Heart right ventricle (tissue), 16 donors: ENCODE results near the gene UBE4A. TPM values are rescaled to one million over a fixed set of nuclear protein-coding genes. Genes with fewer than 3 reads are reported as not detected.

ENCODE experiments used
- ATAC-seq, 8 donors: fragments of 200-7000 bp; cut with Tn5 transposase; one replicate each; pipeline ENCODE4 v1.9.1; 2020; ENCODE audit warnings: mild to moderate bottlenecking in 8 of 8, moderate library complexity in 8 of 8, moderate number of reproducible peaks in 1 of 8
- DNase-seq, 2 donors: peaks; one replicate each; pipeline ENCODE4 v3.0.0-alpha.2; 2020
- H3K27ac ChIP-seq, 10 donors: fragments of 200-600 bp; sonication (generic) in 2 of 10; one replicate each; pipeline versions ENCODE4 v1.5.0 to v1.8.0; 2020 to 2022; ENCODE audit warnings: mild to moderate bottlenecking in 3 of 10
- H3K27me3 ChIP-seq, 7 donors: fragments of 200-600 bp; one replicate each; pipeline ENCODE4 v1.8.0; 2021 to 2022; ENCODE audit warnings: mild to moderate bottlenecking in 2 of 7
- H3K36me3 ChIP-seq, 9 donors: fragments of 200-600 bp; sonication (generic) in 1 of 9; one replicate each; pipeline versions ENCODE4 v1.5.0 to v1.8.0; 2020 to 2022; ENCODE audit warnings: mild to moderate bottlenecking in 2 of 9
- H3K4me1 ChIP-seq, 9 donors: fragments of 200-600 bp; sonication (generic) in 1 of 9; one replicate each; pipeline versions ENCODE4 v1.5.0 to v1.8.0; 2020 to 2022; ENCODE audit warnings: mild to moderate bottlenecking in 4 of 9
- H3K4me3 ChIP-seq, 10 donors: fragments of 200-600 bp; sonication (generic) in 2 of 10; one replicate each; pipeline versions ENCODE4 v1.5.0 to v1.8.0; 2020 to 2022; ENCODE audit warnings: mild to moderate bottlenecking in 7 of 10, moderate library complexity in 2 of 10
- H3K9me3 ChIP-seq, 11 donors: fragments of 200-600 bp in 10 of 11; sonication (generic) in 2 of 11; one replicate each; pipeline versions ENCODE4 v1.5.0 to v1.8.0; 2013 to 2022; ENCODE audit warnings: mild to moderate bottlenecking in 2 of 11, control low read depth in 1 of 11, moderate library complexity in 1 of 11
- CTCF ChIP-seq, 9 donors: fragments of 200-600 bp; sonication (generic) in 2 of 9; IDR thresholded peaks; one replicate each; pipeline versions ENCODE4 v1.5.0 to v1.8.0; 2021 to 2022; ENCODE audit warnings: antibody characterized with exemption in 9 of 9, mild to moderate bottlenecking in 5 of 9, moderate library complexity in 1 of 9
- WGBS, 2 donors: extraction: QIAGEN DNeasy Blood & Tissue Kit; methylation state at CpG; one replicate each; pipeline ENCODE4 v1.1.7; 2013; ENCODE audit warnings: inconsistent platforms in 1 of 2; 5-methylcytosine and 5-hydroxymethylcytosine counted together
- intact Hi-C, 10 donors: fragments of 100-400 bp; cut with DNase I; formaldehyde crosslinking; loops; one replicate each; pipeline versions ENCODE4 v1.11.1 to v1.14.2; 2022
- polyA plus RNA-seq, 2 donors: library from polyadenylated mRNA; stranded (reverse); fragments of 200-250 nt; gene quantifications; one replicate each; pipeline ENCODE4 v1.2.3, GENCODE V29; 2013
- total RNA-seq, 10 donors: library from RNA; stranded (reverse); fragmentation: NEBNext Ultra II Directional in 3 of 10; extraction: Animal tissue kit (Norgen Biotek cat#: 25700) in 3 of 10; gene quantifications; one replicate each; pipeline versions ENCODE4 v1.2.1 to v1.2.4, GENCODE V29; 2021 to 2023
- donor health status: Arrhythmogenic right ventricular cardiomyopathy.
- donor health status: ischemic (EF 13 %, LVEDD 7.1; RV severe dilation, severe dysfunction).
- donor health status: healthy with polysubstance abuse.
- donor health status: DM: no; HTN: yes; CAD: no.
- donor health status: DM: no; HTN: no; CAD: no.
- donor health status: ischemic (EF 25% LVEDD 6.9; RV normal size, moderate dysfunction).
- donor health status: ischemic (EF 25% LVEDD 5.7; RV mildly dilated, moderate dysfunction).
- donor health status: healthy.
- donor health status: DM: yes; HTN: yes; CAD: no.
- donor health status: Ischemic cardiomyopathy.
- donor health status: ischemic (EF 35%, LVEDD 5.7; RV mildly dilated, moderate dysfunction).
- donor health status: nonischemic (EF 11% LVEDD 7.7; RV severe dilation, severe dysfunction).
- donor health status: DM: yes; HTN: yes; CAD: no.
- donor health status: PGD.
- donor health status: ischemic (EF 29% LVEDD 5.4; RV normal size, mild dysfunction).
- donor health status: nonischemic (EF 23%, LVEDD 6.1; RV moderate dilation, normal function).

Gene UBE4A
- total and polyA plus RNA-seq, 12 donors = 12.7 to 46.4 (median 41.3) TPM

- ATAC-seq (no peak), DNase-seq (no peak)
- WGBS, 2 donors = 90 to 91% methylated on average over 2 of the region's 2 CpGs
- no peak overlapping the region for H3K27ac ChIP-seq
- H3K9me3 ChIP-seq = no peaks in the 10 kb centered on the region
- H3K4me1 ChIP-seq = peaks cover 0 to 24% (median 18%) of the 10 kb centered on the region in 9 donors
- TF ChIP-seq CTCF (IDR thresholded peaks at IDR 0.05) = no peak
- no peak overlapping the region for H3K4me3 ChIP-seq
- H3K27me3 ChIP-seq = peaks cover 0 to 40% (median 23%) of the 10 kb centered on the region in 7 donors
- H3K36me3 ChIP-seq = no peaks in the 10 kb centered on the region
- intact Hi-C loops = no loop called here
Observed at GRCh38 chr11:118312328-118312727, 47.1 kb upstream of the UBE4A start.

- intact Hi-C loops = no loop called here
- WGBS, 2 donors = 53 to 62% methylated on average over 4 of the region's 4 CpGs
- H3K36me3 ChIP-seq = no peaks in the 10 kb centered on the region
- DNase-seq = no peak
- ATAC-seq = no peak
- H3K4me3 ChIP-seq = no peak overlapping the region
- H3K4me1 ChIP-seq = peaks cover 0 to 34% (median 18%) of the 10 kb centered on the region in 9 donors
- H3K27me3 ChIP-seq = peaks cover 0 to 40% (median 23%) of the 10 kb centered on the region in 7 donors
- no peaks in the 10 kb centered on the region for H3K9me3 ChIP-seq
- TF ChIP-seq CTCF (IDR thresholded peaks at IDR 0.05) = no peak
- H3K27ac ChIP-seq = no peak overlapping the region
Observed at GRCh38 chr11:118313242-118313641, 46.2 kb upstream of the UBE4A start.

GRCh38 chr11:118314988-118315411, 44.4 kb upstream of the UBE4A start:
- Histone ChIP-seq H3K27me3 (peaks cover 0 to 40% (median 23%) of the 10 kb centered on the region in 7 donors), H3K27ac (peak overlapping the region in 1 of 10 donors; percentile 73), H3K4me3 (no peak overlapping the region), H3K36me3 (no peaks in the 10 kb centered on the region), H3K9me3 (no peaks in the 10 kb centered on the region), H3K4me1 (peaks cover 0 to 51% (median 18%) of the 10 kb centered on the region in 9 donors)
- ATAC-seq (no peak), DNase-seq (no peak)
- TF ChIP-seq CTCF (IDR thresholded peaks at IDR 0.05) = no peak
- intact Hi-C loops = no loop called here
- 41 to 50% methylated on average over 7 of the region's 7 CpGs for WGBS, 2 donors

- Histone ChIP-seq H3K27me3 (peaks cover 0 to 17% (median 12%) of the 10 kb centered on the region in 7 donors), H3K4me3 (no peak overlapping the region), H3K9me3 (no peaks in the 10 kb centered on the region), H3K27ac (peak overlapping the region in 1 of 10 donors; percentile 73), H3K36me3 (no peaks in the 10 kb centered on the region), H3K4me1 (peaks cover 0 to 61% (median 18%) of the 10 kb centered on the region in 9 donors)
- ATAC-seq = no peak
- no peak for DNase-seq
- no peak for TF ChIP-seq CTCF (IDR thresholded peaks at IDR 0.05)
- intact Hi-C loops = no loop called here
- WGBS, 2 donors = 88 to 92% methylated on average over 4 of the region's 4 CpGs
Observed at GRCh38 chr11:118318124-118318523, 41.3 kb upstream of the UBE4A start.
